Stimulated activated CD4-positive, alpha-beta T cell treated with anti-CD3 and anti-CD28 coated beads, Interleukin-15, amount 100 ng/mL, for 24 hours (primary cell): ENCODE measurements around the gene SDK1.

Source experiments
- DNase-seq: peaks from one replicate; pipeline ENCODE4 v3.0.0-alpha.2; 2020

SDK1 gene

GRCh38 chr7:3300651-3301448, at the start of gene SDK1:
Gene SDK1, plus strand, starts transcription at chr7:3301252. Its CDS starts 335 bp downstream, at chr7:3301587.
- peak; percentile 93 for DNase-seq

GRCh38 chr7:3254718-3255117, 46.3 kb upstream of the SDK1 start:
- DNase-seq, result no peak

- no peak for DNase-seq
Observed at GRCh38 chr7:3259711-3260400, 41.2 kb upstream of the SDK1 start.

- no peak for DNase-seq
Observed at GRCh38 chr7:3260401-3260715, 40.7 kb upstream of the SDK1 start.

GRCh38 chr7:3264693-3265339, 36.2 kb upstream of the SDK1 start:
- DNase-seq, result no peak

- no peak for DNase-seq
Observed at GRCh38 chr7:3265388-3265787, 35.7 kb upstream of the SDK1 start.

- no peak for DNase-seq
Observed at GRCh38 chr7:3266240-3266639, 34.8 kb upstream of the SDK1 start.

- no peak for DNase-seq
Observed at GRCh38 chr7:3267966-3268690, 32.9 kb upstream of the SDK1 start.

- DNase-seq, result no peak
Observed at GRCh38 chr7:3270362-3270761, 30.7 kb upstream of the SDK1 start.

GRCh38 chr7:3271298-3271697, 29.8 kb upstream of the SDK1 start:
- no peak for DNase-seq

GRCh38 chr7:3272691-3273141, 28.3 kb upstream of the SDK1 start:
- DNase-seq, result no peak

GRCh38 chr7:3274131-3274530, 26.9 kb upstream of the SDK1 start:
- DNase-seq, result no peak

- no peak for DNase-seq
Observed at GRCh38 chr7:3277604-3278572, 23.2 kb upstream of the SDK1 start.

GRCh38 chr7:3279147-3279818, 21.8 kb upstream of the SDK1 start:
- no peak for DNase-seq

GRCh38 chr7:3280445-3280844, 20.6 kb upstream of the SDK1 start:
- DNase-seq, result no peak

GRCh38 chr7:3280946-3281656, 20.0 kb upstream of the SDK1 start:
- no peak for DNase-seq

- no peak for DNase-seq
Observed at GRCh38 chr7:3282457-3282856, 18.6 kb upstream of the SDK1 start.

- no peak for DNase-seq
Observed at GRCh38 chr7:3283130-3283704, 17.8 kb upstream of the SDK1 start.

- no peak for DNase-seq
Observed at GRCh38 chr7:3285652-3286051, 15.4 kb upstream of the SDK1 start.

- DNase-seq, result no peak
Observed at GRCh38 chr7:3289996-3290395, 11.1 kb upstream of the SDK1 start.
